ENCODE measurements around the gene RBM43. TPM values are rescaled to one million over a fixed set of nuclear protein-coding genes. Genes with fewer than 3 reads are reported as not detected.

The RBM43 gene
- total RNA-seq, 1 donor from 2014 or later, result 5.5 TPM

- Mint-ChIP-seq H3K9me3 (ENCODE audit: unreplicated experiment) (no peaks in the 10 kb centered on the region), H3K4me3 (ENCODE audit: unreplicated experiment) (no peak overlapping the region), H3K27me3 (ENCODE audit: low read depth, unreplicated experiment) (no peaks in the 10 kb centered on the region), H3K4me1 (ENCODE audit: low read depth, unreplicated experiment) (no peaks in the 10 kb centered on the region), H3K27ac (ENCODE audit: unreplicated experiment) (no peak overlapping the region), H3K36me3 (ENCODE audit: low read depth, unreplicated experiment) (no peaks in the 10 kb centered on the region)
- DNase-seq (ENCODE audit: low read depth) (no peak), FAIRE-seq (no peak)
- Histone ChIP-seq H2AFZ (ENCODE audit: low read depth, low read length) (no peak overlapping the region), H3K27ac (ENCODE audit: low read depth, low read length) (no peak overlapping the region), H3K9me3 (ENCODE audit: insufficient read depth, low read depth, low read length) (no peaks in the 10 kb centered on the region), H3K9ac (ENCODE audit: low read length) (no peak overlapping the region), H4K20me1 (ENCODE audit: insufficient read depth, low read length) (no peaks in the 10 kb centered on the region), H3K79me2 (ENCODE audit: insufficient read depth, low read length) (no peaks in the 10 kb centered on the region), H3K4me3 (ENCODE audit: insufficient read depth, low read depth, low read length) (no peak overlapping the region), H3K36me3 (ENCODE audit: insufficient read depth, low read length) (no peaks in the 10 kb centered on the region), H3K4me1 (ENCODE audit: insufficient read depth, low read length) (no peaks in the 10 kb centered on the region), H3K27me3 (ENCODE audit: insufficient read depth, low read length) (no peaks in the 10 kb centered on the region), H3K4me2 (ENCODE audit: low read length) (no peak overlapping the region)
- TF ChIP-seq EZH2 (IDR thresholded peaks at IDR 0.05; ENCODE audit: insufficient read depth, low read length) (no peak), CTCF (IDR thresholded peaks at IDR 0.05; ENCODE audit: insufficient read depth, low read depth, low read length) (no peak)
These were observed 20.7 kb upstream of the RBM43 start for GRCh38 chr2:151282401-151282800.

- Mint-ChIP-seq H3K4me3 (ENCODE audit: unreplicated experiment) (no peak overlapping the region), H3K36me3 (ENCODE audit: low read depth, unreplicated experiment) (no peaks in the 10 kb centered on the region), H3K9me3 (ENCODE audit: unreplicated experiment) (no peaks in the 10 kb centered on the region), H3K27ac (ENCODE audit: unreplicated experiment) (no peak overlapping the region), H3K27me3 (ENCODE audit: low read depth, unreplicated experiment) (no peaks in the 10 kb centered on the region), H3K4me1 (ENCODE audit: low read depth, unreplicated experiment) (no peaks in the 10 kb centered on the region)
- DNase-seq (ENCODE audit: low read depth) (peak; percentile 19), FAIRE-seq (no peak)
- TF ChIP-seq EZH2 (IDR thresholded peaks at IDR 0.05; ENCODE audit: insufficient read depth, low read length), result no peak
- TF ChIP-seq CTCF (IDR thresholded peaks at IDR 0.05; ENCODE audit: insufficient read depth, low read depth, low read length), result no peak
- H3K79me2 ChIP-seq (ENCODE audit: insufficient read depth, low read length), result no peaks in the 10 kb centered on the region
- no peak overlapping the region for H3K9ac ChIP-seq (ENCODE audit: low read length)
- H3K27me3 ChIP-seq (ENCODE audit: insufficient read depth, low read length), result no peaks in the 10 kb centered on the region
- H3K4me2 ChIP-seq (ENCODE audit: low read length), result no peak overlapping the region
- no peaks in the 10 kb centered on the region for H3K9me3 ChIP-seq (ENCODE audit: insufficient read depth, low read depth, low read length)
- H4K20me1 ChIP-seq (ENCODE audit: insufficient read depth, low read length), result no peaks in the 10 kb centered on the region
- H3K4me3 ChIP-seq (ENCODE audit: insufficient read depth, low read depth, low read length), result no peak overlapping the region
- no peak overlapping the region for H2AFZ ChIP-seq (ENCODE audit: low read depth, low read length)
- H3K27ac ChIP-seq (ENCODE audit: low read depth, low read length), result no peak overlapping the region
- no peaks in the 10 kb centered on the region for H3K36me3 ChIP-seq (ENCODE audit: insufficient read depth, low read length)
- no peaks in the 10 kb centered on the region for H3K4me1 ChIP-seq (ENCODE audit: insufficient read depth, low read length)
These were observed 18.6 kb upstream of the RBM43 start for GRCh38 chr2:151280271-151280670.

- Histone ChIP-seq H3K79me2 (ENCODE audit: insufficient read depth, low read length) (no peaks in the 10 kb centered on the region), H3K4me2 (ENCODE audit: low read length) (no peak overlapping the region), H3K27ac (ENCODE audit: low read depth, low read length) (no peak overlapping the region), H4K20me1 (ENCODE audit: insufficient read depth, low read length) (no peaks in the 10 kb centered on the region), H2AFZ (ENCODE audit: low read depth, low read length) (no peak overlapping the region), H3K27me3 (ENCODE audit: insufficient read depth, low read length) (no peaks in the 10 kb centered on the region), H3K36me3 (ENCODE audit: insufficient read depth, low read length) (no peaks in the 10 kb centered on the region), H3K9me3 (ENCODE audit: insufficient read depth, low read depth, low read length) (no peaks in the 10 kb centered on the region), H3K4me3 (ENCODE audit: insufficient read depth, low read depth, low read length) (no peak overlapping the region), H3K9ac (ENCODE audit: low read length) (no peak overlapping the region), H3K4me1 (ENCODE audit: insufficient read depth, low read length) (no peaks in the 10 kb centered on the region)
- H3K27me3 Mint-ChIP-seq (ENCODE audit: low read depth, unreplicated experiment), result no peaks in the 10 kb centered on the region
- no peak for TF ChIP-seq EZH2 (IDR thresholded peaks at IDR 0.05; ENCODE audit: insufficient read depth, low read length)
- no peak for TF ChIP-seq CTCF (IDR thresholded peaks at IDR 0.05; ENCODE audit: insufficient read depth, low read depth, low read length)
- no peaks in the 10 kb centered on the region for H3K4me1 Mint-ChIP-seq (ENCODE audit: low read depth, unreplicated experiment)
- H3K27ac Mint-ChIP-seq (ENCODE audit: unreplicated experiment), result no peak overlapping the region
- H3K9me3 Mint-ChIP-seq (ENCODE audit: unreplicated experiment), result no peaks in the 10 kb centered on the region
- H3K4me3 Mint-ChIP-seq (ENCODE audit: unreplicated experiment), result no peak overlapping the region
- DNase-seq (ENCODE audit: low read depth) (no peak), FAIRE-seq (no peak)
- H3K36me3 Mint-ChIP-seq (ENCODE audit: low read depth, unreplicated experiment), result no peaks in the 10 kb centered on the region
These were observed 16.8 kb upstream of the RBM43 start for GRCh38 chr2:151278487-151278886.

Measured in astrocyte (in vitro differentiated cells and primary cell).